ENCODE measurements around the gene ADRA2B. TPM values are rescaled to one million over a fixed set of nuclear protein-coding genes. Genes with fewer than 3 reads are reported as not detected.

The ADRA2B gene
- total and polyA plus RNA-seq, 2 donors (not counting 3 experiments of a cell fraction or from before 2014, with no cell fraction given): not detected

DNA sequence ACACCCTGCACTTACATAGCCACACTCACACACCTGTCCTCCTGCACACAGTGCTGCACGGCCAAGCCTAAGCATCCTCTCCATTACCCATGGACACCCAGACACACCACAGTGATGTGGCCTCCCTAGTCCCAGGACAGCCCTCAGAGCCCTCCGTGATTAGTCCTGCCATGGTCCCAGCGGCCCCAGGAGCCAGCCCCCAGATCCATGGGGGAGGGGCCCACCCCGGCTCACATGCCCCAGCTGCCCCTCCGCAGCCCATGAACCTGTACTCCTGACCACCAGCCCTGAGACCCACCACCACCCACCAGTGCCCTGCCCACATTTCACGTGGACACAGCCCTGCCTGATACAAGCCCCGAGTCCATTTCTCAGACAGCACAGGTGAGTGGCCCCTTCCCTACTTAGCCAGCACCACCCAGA, 36.9 kb upstream of the ADRA2B start:
- Histone ChIP-seq H3K27ac (ENCODE audit: insufficient read depth, low read depth, low read length) (no peak overlapping the region), H3K9ac (replicated peaks; ENCODE audit: extremely low read depth, insufficient read depth, low read length) (no peak overlapping the region), H3K4me1 (ENCODE audit: control insufficient read depth, extremely low read depth, insufficient read depth, low read length) (no peaks in the 10 kb centered on the region), H3K4me3 (replicated peaks in 1 of 3; ENCODE audit: insufficient read depth in 1 of 3, low read depth in 1 of 3, low read length in 3 of 3) (no peak overlapping the region), H3K27me3 (ENCODE audit: control insufficient read depth in 2 of 2, insufficient read depth in 2 of 2, low read length in 2 of 2) (peaks cover 0 to 2% of the 10 kb centered on the region in 2 experiments), H4K20me1 (replicated peaks; ENCODE audit: control insufficient read depth, extremely low read depth, insufficient read depth, low read length) (no peaks in the 10 kb centered on the region), H3K9me1 (replicated peaks; ENCODE audit: control insufficient read depth, extremely low read depth, insufficient read depth, low read length) (no peaks in the 10 kb centered on the region), H2AFZ (ENCODE audit: low read depth, low read length) (no peak overlapping the region), H3K79me2 (ENCODE audit: control insufficient read depth, insufficient read depth, low read length) (no peaks in the 10 kb centered on the region), H3K36me3 (ENCODE audit: control insufficient read depth in 2 of 2, extremely low read depth in 1 of 2, insufficient read depth in 2 of 2, low read length in 2 of 2) (no peaks in the 10 kb centered on the region), H3K9me3 (replicated peaks; ENCODE audit: control insufficient read depth, insufficient read depth, low read length) (no peaks in the 10 kb centered on the region), H3K4me2 (ENCODE audit: insufficient read depth, low read length) (no peak overlapping the region)
- ChIA-PET CTCF (interaction anchor here (1.5 to 6.3 kb wide), 2 partner anchors 22 to 37 kb away, joined by 3 to 26 read pairs; partner anchors contain the start of gene ADRA2B), POLR2A (no interaction called here)
- intact Hi-C loops (cut with micrococcal nuclease): no loop called here
- no peak for DNase-seq (ENCODE audit: low read depth, low spot score)
- FAIRE-seq: no peak
- no TSS peak for BruUV-seq (replicated peaks)
- no peak for TF ChIP-seq POLR2A (IDR thresholded peaks at IDR 0.05; ENCODE audit: low read depth, low read length)
- no peak for TF ChIP-seq JUN (IDR thresholded peaks at IDR 0.05; ENCODE audit: borderline replicate concordance, insufficient read depth, insufficient read length, low read depth)
- no peak for TF ChIP-seq MYC (IDR thresholded peaks at IDR 0.05; ENCODE audit: low read depth, low read length)
- TF ChIP-seq EZH2 (IDR thresholded peaks at IDR 0.05; ENCODE audit: borderline replicate concordance, low read depth, low read length, severe bottlenecking): no peak
- no peak for TF ChIP-seq GATA2 (IDR thresholded peaks at IDR 0.05; ENCODE audit: insufficient read depth, insufficient read length, low read depth, low read length)
- TF ChIP-seq, protein P1, sequence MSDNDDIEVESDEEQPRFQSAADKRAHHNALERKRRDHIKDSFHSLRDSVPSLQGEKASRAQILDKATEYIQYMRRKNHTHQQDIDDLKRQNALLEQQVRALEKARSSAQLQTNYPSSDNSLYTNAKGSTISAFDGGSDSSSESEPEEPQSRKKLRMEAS (IDR thresholded peaks at IDR 0.05; ENCODE audit: insufficient read depth, insufficient read length): no peak
- no peak for TF ChIP-seq POLR2AphosphoS5 (IDR thresholded peaks at IDR 0.05; ENCODE audit: insufficient read depth, low read depth, low read length)
- no peak for TF ChIP-seq FOS (IDR thresholded peaks at IDR 0.05; ENCODE audit: borderline replicate concordance, insufficient read depth, low read length)
- TF ChIP-seq CTCF (IDR thresholded peaks at IDR 0.05; ENCODE audit: extremely low read depth in 1 of 2, insufficient read depth in 1 of 2, low read depth in 1 of 2, low read length in 2 of 2): no peak
- dilution Hi-C loops (cut with MboI; ENCODE audit: extremely low pct_ligation_motif_present, low sequenced_read_pairs): no loop called here

All from endothelial cell of umbilical vein (primary cell).